Stomach smooth muscle (tissue), 2 donors: ENCODE results near the gene DNAAF5.

Experiments used
- H3K27ac ChIP-seq: one replicate; pipeline ENCODE4 v1.7.0; 2013; ENCODE audit warnings: mild to moderate bottlenecking, low read length, inconsistent platforms
- H3K27me3 ChIP-seq, 2 donors: one replicate each; pipeline ENCODE4 v1.7.0; 2013; ENCODE audit warnings: low read length in 2 of 2; ENCODE audit not compliant: insufficient read depth in 2 of 2, control insufficient read depth in 1 of 2
- H3K36me3 ChIP-seq, 2 donors: one replicate each; pipeline ENCODE4 v1.7.0; 2013; ENCODE audit warnings: low read length in 2 of 2; ENCODE audit not compliant: control insufficient read depth in 2 of 2, insufficient read depth in 2 of 2
- H3K4me1 ChIP-seq: one replicate; pipeline ENCODE4 v1.7.0; 2013; ENCODE audit warnings: low read length; ENCODE audit not compliant: control insufficient read depth, insufficient read depth
- H3K4me3 ChIP-seq, 2 donors: one replicate each; pipeline ENCODE4 v1.7.0; 2013; ENCODE audit warnings: low read length in 2 of 2
- H3K9ac ChIP-seq, 2 donors: one replicate each; pipeline ENCODE4 v1.7.0; 2013; ENCODE audit warnings: low read length in 2 of 2, mild to moderate bottlenecking in 1 of 2
- H3K9me3 ChIP-seq, 2 donors: one replicate each; pipeline ENCODE4 v1.7.0; 2013; ENCODE audit warnings: low read length in 2 of 2; ENCODE audit not compliant: control insufficient read depth in 2 of 2
- donor health status: healthy.
- donor health status: Pancreatic carcinoma.

The DNAAF5 gene

DNA sequence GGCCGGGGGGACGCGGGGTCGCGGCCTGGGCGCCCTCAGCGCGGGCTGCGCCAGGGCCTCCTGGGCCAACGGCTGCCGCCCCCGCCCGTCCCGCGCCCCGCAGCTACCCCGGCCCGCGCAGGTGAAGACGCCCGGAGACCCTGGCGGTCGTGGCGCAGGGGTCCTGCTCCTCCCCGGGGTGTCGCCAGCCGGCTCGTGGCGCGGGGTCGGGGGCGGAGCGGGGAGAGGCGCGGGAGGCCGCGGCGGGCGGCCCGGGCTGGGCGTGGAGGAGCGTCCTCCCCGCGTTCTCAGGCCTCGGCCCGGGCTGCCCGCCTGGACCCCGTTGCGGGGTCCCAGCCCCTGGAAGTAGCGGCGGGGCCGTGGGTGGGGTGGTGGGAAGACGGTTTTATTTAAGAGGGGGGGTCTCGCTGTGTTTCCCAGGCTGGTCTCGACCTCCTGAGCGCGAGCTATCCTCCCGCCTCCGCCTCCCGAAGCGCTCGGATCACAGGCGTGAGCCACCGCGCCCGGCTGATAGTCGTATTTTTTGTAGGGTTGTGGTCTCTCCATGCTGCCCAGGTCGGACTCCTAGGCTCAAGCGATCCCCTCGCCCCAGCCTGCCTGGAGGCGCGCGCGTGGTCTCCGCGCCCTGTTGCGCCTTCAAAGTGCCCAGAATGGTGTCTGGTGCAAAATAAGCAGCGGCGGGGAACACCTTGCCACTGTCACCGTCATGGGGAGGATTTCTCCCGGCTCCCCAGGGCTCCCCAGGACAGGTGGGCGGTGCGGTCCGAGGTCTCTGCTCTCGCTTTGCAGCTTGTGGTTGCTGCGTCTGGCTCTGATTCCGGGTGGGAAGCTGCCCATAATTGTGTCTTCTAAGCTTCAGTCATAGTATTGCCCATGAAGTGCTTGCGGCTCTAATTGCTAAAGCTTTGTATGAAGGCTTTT is 90.5 kb downstream of the DNAAF5 start:
- peak overlapping the region; percentile 66 for H3K27ac ChIP-seq
- H3K27me3 ChIP-seq = no peaks in the 10 kb centered on the region
- no peaks in the 10 kb centered on the region for H3K9me3 ChIP-seq
- no peaks in the 10 kb centered on the region for H3K36me3 ChIP-seq
- H3K4me3 ChIP-seq = peak overlapping the region; percentile 72 to 85
- peak overlapping the region; percentile 81 to 87 for H3K9ac ChIP-seq
- peaks cover 63% of the 10 kb centered on the region for H3K4me1 ChIP-seq

DNA sequence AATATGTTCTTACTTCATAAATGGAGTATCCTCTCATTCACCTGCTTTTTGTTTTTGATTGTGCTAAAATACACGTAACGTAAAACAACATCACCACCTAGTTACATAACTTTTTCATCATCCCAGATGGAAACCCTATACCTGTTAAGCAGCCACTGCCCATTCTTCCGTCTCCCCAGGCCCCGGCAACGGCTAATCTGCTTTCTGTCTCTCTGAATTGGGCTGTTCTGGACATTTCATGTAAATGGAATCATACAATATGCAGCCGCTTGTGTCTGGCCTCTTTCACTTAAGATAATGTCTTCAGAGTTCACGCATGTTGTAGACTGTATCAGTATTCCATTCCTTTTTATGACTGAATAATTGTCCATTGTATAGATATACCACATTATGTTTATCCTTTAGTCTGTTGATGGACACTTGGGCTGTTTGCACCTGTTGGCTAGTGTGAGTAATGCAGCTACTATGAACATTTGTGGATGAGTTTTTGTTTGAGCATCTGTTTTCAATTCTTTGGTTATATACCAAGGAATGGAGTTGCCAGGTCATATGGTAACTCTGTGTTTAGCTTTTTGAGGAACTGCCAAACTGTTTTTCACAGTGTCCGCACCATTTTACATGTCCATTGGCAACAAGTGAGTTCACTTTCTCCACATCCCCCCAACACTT is 91.7 kb downstream of the DNAAF5 start:
- no peaks in the 10 kb centered on the region for H3K27me3 ChIP-seq
- peaks cover 63% of the 10 kb centered on the region for H3K4me1 ChIP-seq
- peaks cover 3 to 4% of the 10 kb centered on the region in 2 donors for H3K36me3 ChIP-seq
- no peak overlapping the region for H3K27ac ChIP-seq
- peak overlapping the region in 1 of 2 donors; percentile 50 for H3K4me3 ChIP-seq
- H3K9me3 ChIP-seq = no peaks in the 10 kb centered on the region
- H3K9ac ChIP-seq = peak overlapping the region in 1 of 2 donors; percentile 87

DNA sequence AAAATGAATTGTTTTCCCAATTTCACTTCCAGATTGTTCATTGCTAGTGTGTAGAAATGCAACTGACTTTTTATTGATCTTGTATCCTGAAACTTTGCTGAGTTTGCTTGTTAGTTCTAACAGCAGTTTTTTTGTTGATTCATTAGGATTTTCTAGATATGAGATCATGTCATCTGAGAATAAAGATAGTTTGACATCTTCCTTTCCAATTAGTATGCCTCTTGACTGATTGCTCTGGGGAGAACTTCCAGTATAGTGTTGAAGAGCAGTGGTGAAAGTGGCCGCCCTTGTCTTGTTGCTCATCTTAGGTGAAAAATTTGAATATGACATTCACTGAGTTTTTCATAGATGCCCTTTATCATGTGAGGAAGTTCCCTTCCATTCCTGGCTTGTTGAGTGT is 93.8 kb downstream of the DNAAF5 start:
- H3K27me3 ChIP-seq = no peaks in the 10 kb centered on the region
- no peak overlapping the region for H3K4me3 ChIP-seq
- H3K9ac ChIP-seq = no peak overlapping the region
- no peak overlapping the region for H3K27ac ChIP-seq
- H3K9me3 ChIP-seq = no peaks in the 10 kb centered on the region
- H3K4me1 ChIP-seq = peaks cover 58% of the 10 kb centered on the region
- H3K36me3 ChIP-seq = peaks cover 3 to 5% of the 10 kb centered on the region in 2 donors

DNA sequence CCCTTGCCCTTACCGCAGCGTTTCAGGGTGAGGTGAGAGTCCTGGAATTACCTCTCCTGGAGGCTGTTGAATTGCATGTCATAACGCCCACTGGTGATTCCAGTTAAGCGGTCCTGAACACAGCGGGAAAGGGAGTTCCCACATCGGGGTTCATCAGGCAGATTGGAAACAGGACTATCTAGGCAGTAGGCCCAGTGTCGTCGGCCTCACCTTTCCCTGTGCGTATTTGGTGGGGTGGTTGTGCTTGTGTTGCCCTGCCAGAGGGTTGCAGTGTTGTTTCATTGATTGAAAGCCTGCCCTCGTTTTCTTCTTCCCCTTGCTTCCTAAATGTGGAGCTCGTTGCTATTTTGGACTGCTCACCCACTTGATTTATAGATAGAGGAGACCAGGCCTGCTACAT is 95.2 kb downstream of the DNAAF5 start:
- Histone ChIP-seq H3K4me1 (peaks cover 60% of the 10 kb centered on the region), H3K36me3 (peaks cover 3 to 6% of the 10 kb centered on the region in 2 donors), H3K27ac (peak overlapping the region; percentile 56)

DNA sequence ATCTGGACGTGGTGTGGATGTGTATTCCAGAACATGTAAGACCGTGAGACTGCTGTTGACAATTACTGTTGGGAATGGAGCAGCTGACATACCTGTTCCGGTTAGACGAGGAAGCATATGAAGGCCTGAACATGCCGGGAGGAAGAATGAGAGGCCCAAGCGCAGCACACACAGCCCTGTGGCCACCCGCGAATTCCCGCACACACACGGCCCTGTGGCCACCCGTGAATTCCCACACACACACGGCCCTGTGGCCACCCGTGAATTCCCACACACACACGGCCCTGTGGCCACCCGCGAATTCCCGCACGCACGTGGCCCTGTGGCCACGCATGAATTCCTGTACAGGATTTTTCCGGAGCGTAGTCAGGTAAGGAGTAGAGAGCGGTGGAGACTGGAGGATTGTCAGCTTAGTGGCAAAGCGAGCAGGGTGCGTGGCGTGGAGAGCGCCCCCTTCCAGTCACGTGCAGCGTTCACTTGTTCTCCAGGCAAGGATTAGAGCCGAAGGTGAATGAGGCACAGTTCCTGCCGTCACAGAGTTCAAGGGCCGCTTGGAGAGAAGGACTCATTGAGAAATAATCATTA is 96.3 kb downstream of the DNAAF5 start:
- Histone ChIP-seq H3K4me1 (peaks cover 58% of the 10 kb centered on the region), H3K4me3 (no peak overlapping the region), H3K9me3 (no peaks in the 10 kb centered on the region), H3K36me3 (peaks cover 3 to 6% of the 10 kb centered on the region in 2 donors), H3K27ac (peak overlapping the region; percentile 58), H3K9ac (peak overlapping the region in 1 of 2 donors; percentile 21), H3K27me3 (no peaks in the 10 kb centered on the region)

More for the DNA sequence above, 95.2 kb downstream of the DNAAF5 start:
- Histone ChIP-seq H3K27me3 (no peaks in the 10 kb centered on the region), H3K9ac (peak overlapping the region in 1 of 2 donors; percentile 42), H3K4me3 (peak overlapping the region in 1 of 2 donors; percentile 40), H3K9me3 (no peaks in the 10 kb centered on the region)

DNA sequence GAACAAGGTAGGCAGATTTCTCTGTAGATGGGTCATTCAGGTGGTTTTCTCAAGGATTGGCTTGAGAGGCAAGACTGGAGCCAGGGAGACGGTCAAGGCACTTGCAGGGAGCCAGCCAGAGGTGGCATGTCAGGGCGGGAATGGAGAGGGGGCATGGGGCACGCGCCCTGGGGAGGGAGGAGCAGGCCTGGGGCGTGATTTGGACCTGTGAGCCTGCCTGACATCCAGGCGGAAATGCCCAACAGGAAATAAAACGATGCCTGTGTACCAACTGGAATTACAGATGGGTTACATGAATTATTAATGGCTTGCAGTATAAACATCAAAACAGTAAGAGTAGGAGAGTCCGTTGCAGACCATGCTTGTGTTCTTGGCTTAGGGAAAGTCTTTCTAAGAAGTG is 97.2 kb downstream of the DNAAF5 start:
- no peaks in the 10 kb centered on the region for H3K9me3 ChIP-seq
- H3K36me3 ChIP-seq = peaks cover 3 to 6% of the 10 kb centered on the region in 2 donors
- no peaks in the 10 kb centered on the region for H3K27me3 ChIP-seq
- peaks cover 53% of the 10 kb centered on the region for H3K4me1 ChIP-seq
- H3K9ac ChIP-seq = no peak overlapping the region
- peak overlapping the region; percentile 58 for H3K27ac ChIP-seq
- no peak overlapping the region for H3K4me3 ChIP-seq

DNA sequence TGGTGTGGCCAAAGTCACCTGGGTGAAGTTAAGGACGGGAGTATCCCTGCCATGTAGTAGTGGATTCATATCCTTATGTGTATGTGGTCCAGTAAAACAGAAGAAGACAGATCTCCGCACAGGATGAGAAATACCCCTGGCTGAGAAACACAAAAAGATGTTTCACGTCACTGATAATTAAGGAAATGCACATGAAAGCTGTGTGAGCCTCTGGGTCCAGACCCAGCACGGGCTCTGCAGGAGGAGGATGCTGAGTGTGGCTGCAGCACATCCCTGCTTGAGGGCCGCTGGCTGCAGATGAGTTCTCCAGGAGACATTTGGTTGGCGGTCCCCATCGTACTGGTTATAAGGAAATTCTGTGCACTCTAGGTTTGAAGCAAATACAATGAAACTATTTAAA is 97.6 kb downstream of the DNAAF5 start:
- Histone ChIP-seq H3K9ac (no peak overlapping the region), H3K4me3 (no peak overlapping the region), H3K27ac (peak overlapping the region; percentile 58), H3K9me3 (no peaks in the 10 kb centered on the region), H3K4me1 (peaks cover 58% of the 10 kb centered on the region), H3K36me3 (peaks cover 3 to 6% of the 10 kb centered on the region in 2 donors), H3K27me3 (no peaks in the 10 kb centered on the region)

DNA sequence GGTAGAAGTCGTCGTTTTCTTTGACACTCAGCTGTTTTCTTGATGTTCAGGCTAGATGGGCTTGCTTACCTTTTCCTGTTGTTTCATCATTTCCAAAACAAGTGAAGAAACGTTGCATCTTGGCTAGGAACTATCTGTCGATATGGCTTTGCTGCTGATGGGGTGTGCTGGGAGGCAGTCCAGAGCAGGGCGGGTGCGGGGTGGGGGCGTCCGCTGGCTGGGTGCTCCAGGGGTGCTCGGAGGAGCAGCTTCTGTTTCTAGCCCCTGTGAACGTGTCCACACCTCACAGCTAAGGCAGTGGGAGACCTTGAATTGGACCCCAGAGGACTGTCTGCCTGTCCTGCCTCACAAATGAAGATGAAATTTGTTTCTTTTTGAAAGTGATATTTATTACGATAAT is 98.2 kb downstream of the DNAAF5 start:
- peak overlapping the region; percentile 31 for H3K27ac ChIP-seq

DNA sequence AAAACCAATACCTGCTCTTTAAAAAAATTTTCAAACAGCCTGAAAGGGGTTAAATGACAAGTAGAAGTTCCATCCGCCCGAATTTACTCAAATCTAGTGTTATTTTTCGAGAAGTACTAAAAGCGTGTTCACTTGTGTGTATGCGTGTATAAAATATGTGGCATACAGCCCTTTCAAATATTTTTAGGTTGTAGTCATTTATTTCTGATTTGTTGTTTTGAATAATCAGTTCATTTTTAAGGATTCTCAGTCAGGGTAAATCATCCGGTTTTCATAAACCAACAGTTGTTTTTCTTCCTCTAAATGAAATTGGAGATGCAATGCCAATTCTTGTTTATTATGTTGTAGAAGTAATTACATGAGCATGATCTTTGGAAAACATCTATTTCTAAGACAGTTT is 98.9 kb downstream of the DNAAF5 start:
- no peaks in the 10 kb centered on the region for H3K27me3 ChIP-seq
- peaks cover 3 to 6% of the 10 kb centered on the region in 2 donors for H3K36me3 ChIP-seq
- H3K4me1 ChIP-seq = peaks cover 64% of the 10 kb centered on the region
- no peak overlapping the region for H3K9ac ChIP-seq
- no peak overlapping the region for H3K4me3 ChIP-seq
- H3K9me3 ChIP-seq = no peaks in the 10 kb centered on the region
- H3K27ac ChIP-seq = no peak overlapping the region

More for the DNA sequence above, 98.2 kb downstream of the DNAAF5 start:
- H3K27me3 ChIP-seq = no peaks in the 10 kb centered on the region
- H3K9ac ChIP-seq = no peak overlapping the region
- peaks cover 3 to 6% of the 10 kb centered on the region in 2 donors for H3K36me3 ChIP-seq
- peak overlapping the region in 1 of 2 donors; percentile 29 for H3K4me3 ChIP-seq
- no peaks in the 10 kb centered on the region for H3K9me3 ChIP-seq
- peaks cover 61% of the 10 kb centered on the region for H3K4me1 ChIP-seq

DNA sequence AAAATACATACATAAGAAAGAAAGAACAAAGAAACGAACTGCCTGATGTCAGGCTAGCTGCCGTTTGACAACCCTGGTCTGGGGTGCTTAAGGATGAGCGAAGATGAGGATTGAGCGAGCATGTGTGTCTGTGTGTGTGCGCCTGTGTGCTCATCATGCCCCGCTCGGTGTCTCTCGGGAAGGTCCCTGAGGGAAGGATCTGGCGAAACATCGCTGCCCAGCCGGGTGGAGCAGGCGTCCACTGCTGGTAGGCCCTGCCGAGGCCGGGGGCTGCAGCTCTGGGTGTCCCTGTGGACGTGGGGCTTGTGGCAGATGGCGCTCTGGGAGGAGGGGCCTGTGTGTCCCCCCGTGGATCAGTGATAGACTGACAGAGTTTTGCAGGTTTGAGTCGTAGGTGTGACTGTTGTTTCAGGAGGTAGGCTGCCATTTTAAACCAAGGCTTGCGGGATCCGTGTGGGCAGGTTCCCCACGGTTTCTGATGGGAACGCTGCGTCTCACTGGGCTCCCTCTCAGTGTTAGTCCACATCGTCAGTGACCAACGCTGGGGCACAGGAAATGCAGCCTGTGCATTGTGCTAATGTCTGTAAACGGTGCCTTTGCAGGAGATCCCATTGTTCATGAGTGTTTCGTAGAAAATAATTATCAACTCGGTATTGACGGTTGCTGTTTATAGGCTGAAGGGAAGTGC is 99.9 kb downstream of the DNAAF5 start:
- H3K4me3 ChIP-seq = no peak overlapping the region
- peaks cover 69% of the 10 kb centered on the region for H3K4me1 ChIP-seq
- H3K9ac ChIP-seq = peak overlapping the region in 1 of 2 donors; percentile 13
- H3K9me3 ChIP-seq = no peaks in the 10 kb centered on the region
- H3K27ac ChIP-seq = peak overlapping the region; percentile 41
- peaks cover 3 to 6% of the 10 kb centered on the region in 2 donors for H3K36me3 ChIP-seq
- no peaks in the 10 kb centered on the region for H3K27me3 ChIP-seq
